MM.1S (cell line): ENCODE results near the gene DSG2.
"Not testable (repeated sequence)": the region's sequence is repeated elsewhere in the genome, so short reads cannot be mapped to it uniquely, and the experiment has no call there.

Experiments used
- DNase-seq: peaks from one replicate; pipeline ENCODE4 v3.0.0-alpha.2; 2015
- H2AFZ ChIP-seq: fragments of 300-600 bp; sonication (generic); 2 replicates; pipeline ENCODE4 v1.6.0; 2016; ENCODE audit warnings: antibody characterized with exemption, low read length
- H3F3A ChIP-seq: fragments of 300-600 bp; sonication (generic); 2 replicates; pipeline ENCODE4 v1.6.1; 2016; ENCODE audit warnings: mild to moderate bottlenecking, antibody characterized with exemption, low read length, moderate library complexity, mixed read lengths; ENCODE audit not compliant: insufficient read depth
- H3K27ac ChIP-seq: fragments of 300-600 bp; sonication (generic); 2 replicates; pipeline ENCODE4 v1.5.1; 2016; ENCODE audit warnings: mild to moderate bottlenecking, low read length
- H3K27me3 ChIP-seq: fragments of 300-600 bp; sonication (generic); replicated peaks from 2 replicates; pipeline ENCODE4 v1.6.0; 2016; ENCODE audit warnings: low read length; ENCODE audit not compliant: insufficient read depth
- H3K36me3 ChIP-seq: fragments of 300-600 bp; sonication (generic); replicated peaks from 2 replicates; pipeline ENCODE4 v1.6.1; 2016; ENCODE audit warnings: mild to moderate bottlenecking, low read length, mixed read lengths; ENCODE audit not compliant: insufficient read depth
- H3K4me1 ChIP-seq: fragments of 300-600 bp; sonication (generic); 2 replicates; pipeline ENCODE4 v1.6.1; 2016; ENCODE audit warnings: low read length, mixed read lengths
- H3K4me2 ChIP-seq: fragments of 300-600 bp; sonication (generic); 2 replicates; pipeline ENCODE4 v1.6.0; 2016; ENCODE audit warnings: low read depth, low read length
- H3K4me3 ChIP-seq: fragments of 300-600 bp; sonication (generic); 2 replicates; pipeline ENCODE4 v1.5.1; 2016; ENCODE audit warnings: low read length, mixed read lengths
- H3K79me2 ChIP-seq: fragments of 300-600 bp; sonication (generic); 2 replicates; pipeline ENCODE4 v1.6.1; 2016; ENCODE audit warnings: mixed run types, low read length, mixed read lengths
- H3K9ac ChIP-seq: fragments of 300-600 bp; sonication (generic); 2 replicates; pipeline ENCODE4 v1.6.1; 2016; ENCODE audit warnings: low read length, mixed read lengths
- H3K9me2 ChIP-seq: fragments of 300-600 bp; sonication (generic); replicated peaks from 2 replicates; pipeline ENCODE4 v1.6.1; 2016; ENCODE audit warnings: mild to moderate bottlenecking, low read length, mixed read lengths; ENCODE audit not compliant: insufficient read depth
- H3K9me3 ChIP-seq: fragments of 300-600 bp; sonication (generic); replicated peaks from 2 replicates; pipeline ENCODE4 v1.6.1; 2016; ENCODE audit warnings: mild to moderate bottlenecking, low read length, mixed read lengths; ENCODE audit not compliant: insufficient read depth
- H4K20me1 ChIP-seq: fragments of 300-600 bp; sonication (generic); 2 replicates; pipeline ENCODE4 v1.6.1; 2016; ENCODE audit warnings: mild to moderate bottlenecking, low read length, moderate library complexity, mixed read lengths; ENCODE audit not compliant: insufficient read depth
- CTCF ChIP-seq: fragments of 300-600 bp; sonication (generic); IDR thresholded peaks from 2 replicates; pipeline ENCODE4 v1.5.1; 2016; ENCODE audit warnings: antibody characterized with exemption, low read length, mixed read lengths
- EZH2 ChIP-seq: fragments of 300-600 bp; sonication (generic); optimal IDR thresholded peaks from 2 replicates; pipeline ENCODE3; 2017; ENCODE audit warnings: low read depth, mild to moderate bottlenecking, antibody characterized with exemption, low read length, mixed read lengths
- EZH2phosphoT487 ChIP-seq: fragments of 300-600 bp; sonication (generic); IDR thresholded peaks from 2 replicates; pipeline ENCODE4 v1.6.1; 2018; ENCODE audit warnings: antibody characterized with exemption, low read length

Gene DSG2

GRCh38 chr18:31493171-31493570, 4.8 kb upstream of the DSG2 start:
- Histone ChIP-seq H3K27ac (no peak overlapping the region), H3K27me3 (no peaks in the 10 kb centered on the region), H3K4me2 (no peak overlapping the region), H3K9me2 (no peaks in the 10 kb centered on the region), H3K79me2 (no peaks in the 10 kb centered on the region), H3K9ac (no peak overlapping the region), H3K36me3 (no peaks in the 10 kb centered on the region), H3F3A (peaks cover 4% of the 10 kb centered on the region; the same call in 1 of the 2 replicates), H3K9me3 (no peaks in the 10 kb centered on the region), H3K4me3 (no peak overlapping the region), H4K20me1 (no peaks in the 10 kb centered on the region), H2AFZ (no peak overlapping the region), H3K4me1 (no peaks in the 10 kb centered on the region)
- TF ChIP-seq EZH2phosphoT487 (no peak), EZH2 (no peak), CTCF (no peak)
- no peak for DNase-seq

GRCh38 chr18:31493941-31494340, 4.0 kb upstream of the DSG2 start:
- Histone ChIP-seq H3K9me3 (no peaks in the 10 kb centered on the region), H2AFZ (no peak overlapping the region), H3K4me2 (no peak overlapping the region), H3K27me3 (no peaks in the 10 kb centered on the region), H3F3A (peaks cover 4% of the 10 kb centered on the region; the same call in 1 of the 2 replicates), H3K9me2 (no peaks in the 10 kb centered on the region), H3K79me2 (peaks cover under 1% of the 10 kb centered on the region; the same call in 1 of the 2 replicates), H3K27ac (no peak overlapping the region), H3K9ac (no peak overlapping the region), H3K4me3 (no peak overlapping the region), H4K20me1 (no peaks in the 10 kb centered on the region), H3K4me1 (no peaks in the 10 kb centered on the region), H3K36me3 (no peaks in the 10 kb centered on the region)
- TF ChIP-seq EZH2phosphoT487 (no peak), EZH2 (no peak), CTCF (no peak)
- DNase-seq = no peak

GRCh38 chr18:31494705-31495244, 3.2 kb upstream of the DSG2 start:
- H3K27ac ChIP-seq, H4K20me1 ChIP-seq, H3K79me2 ChIP-seq, H3K4me2 ChIP-seq, DNase-seq, H3K4me3 ChIP-seq, H3K9me3 ChIP-seq, H3K9me2 ChIP-seq, H2AFZ ChIP-seq, H3K9ac ChIP-seq, H3K36me3 ChIP-seq, H3K27me3 ChIP-seq, H3K4me1 ChIP-seq: not testable (repeated sequence)
- H3F3A ChIP-seq = peaks cover 11% of the 10 kb centered on the region

- Histone ChIP-seq H3K9me2 (no peaks in the 10 kb centered on the region), H3K27me3 (no peaks in the 10 kb centered on the region), H3K36me3 (no peaks in the 10 kb centered on the region), H3K4me1 (peaks cover 12% of the 10 kb centered on the region; the same call in 1 of the 2 replicates), H3K9me3 (no peaks in the 10 kb centered on the region), H3K9ac (peak overlapping the region; percentile 36; the same call in 1 of the 2 replicates), H3K79me2 (peaks cover 22% of the 10 kb centered on the region), H3F3A (peaks cover 20% of the 10 kb centered on the region), H3K4me2 (peak overlapping the region; percentile 62; the same call in 1 of the 2 replicates), H2AFZ (peak overlapping the region; percentile 90), H4K20me1 (no peaks in the 10 kb centered on the region), H3K4me3 (peak overlapping the region; percentile 93; the same call in 1 of the 2 replicates), H3K27ac (no peak overlapping the region)
- TF ChIP-seq EZH2 = no peak
- no peak for TF ChIP-seq EZH2phosphoT487
- no peak for TF ChIP-seq CTCF
- no peak for DNase-seq
These were observed 557 bp upstream of the DSG2 start for GRCh38 chr18:31497404-31497835.
